ENCODE measurements around the gene CHCHD10.

DNA sequence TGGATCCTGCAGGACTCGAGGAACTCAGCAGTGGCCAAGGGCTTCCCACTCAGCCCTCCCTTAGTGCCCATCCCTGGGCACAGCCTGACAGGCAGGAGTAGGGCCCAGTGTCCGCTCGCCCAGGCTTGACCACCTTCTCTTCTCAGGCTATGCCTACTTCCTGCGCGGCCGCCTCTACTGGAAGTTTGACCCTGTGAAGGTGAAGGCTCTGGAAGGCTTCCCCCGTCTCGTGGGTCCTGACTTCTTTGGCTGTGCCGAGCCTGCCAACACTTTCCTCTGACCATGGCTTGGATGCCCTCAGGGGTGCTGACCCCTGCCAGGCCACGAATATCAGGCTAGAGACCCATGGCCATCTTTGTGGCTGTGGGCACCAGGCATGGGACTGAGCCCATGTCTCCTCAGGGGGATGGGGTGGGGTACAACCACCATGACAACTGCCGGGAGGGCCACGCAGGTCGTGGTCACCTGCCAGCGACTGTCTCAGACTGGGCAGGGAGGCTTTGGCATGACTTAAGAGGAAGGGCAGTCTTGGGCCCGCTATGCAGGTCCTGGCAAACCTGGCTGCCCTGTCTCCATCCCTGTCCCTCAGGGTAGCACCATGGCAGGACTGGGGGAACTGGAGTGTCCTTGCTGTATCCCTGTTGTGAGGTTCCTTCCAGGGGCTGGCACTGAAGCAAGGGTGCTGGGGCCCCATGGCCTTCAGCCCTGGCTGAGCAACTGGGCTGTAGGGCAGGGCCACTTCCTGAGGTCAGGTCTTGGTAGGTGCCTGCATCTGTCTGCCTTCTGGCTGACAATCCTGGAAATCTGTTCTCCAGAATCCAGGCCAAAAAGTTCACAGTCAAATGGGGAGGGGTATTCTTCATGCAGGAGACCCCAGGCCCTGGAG is 15.7 kb upstream of the CHCHD10 start:
- TF ChIP-seq, protein P1, sequence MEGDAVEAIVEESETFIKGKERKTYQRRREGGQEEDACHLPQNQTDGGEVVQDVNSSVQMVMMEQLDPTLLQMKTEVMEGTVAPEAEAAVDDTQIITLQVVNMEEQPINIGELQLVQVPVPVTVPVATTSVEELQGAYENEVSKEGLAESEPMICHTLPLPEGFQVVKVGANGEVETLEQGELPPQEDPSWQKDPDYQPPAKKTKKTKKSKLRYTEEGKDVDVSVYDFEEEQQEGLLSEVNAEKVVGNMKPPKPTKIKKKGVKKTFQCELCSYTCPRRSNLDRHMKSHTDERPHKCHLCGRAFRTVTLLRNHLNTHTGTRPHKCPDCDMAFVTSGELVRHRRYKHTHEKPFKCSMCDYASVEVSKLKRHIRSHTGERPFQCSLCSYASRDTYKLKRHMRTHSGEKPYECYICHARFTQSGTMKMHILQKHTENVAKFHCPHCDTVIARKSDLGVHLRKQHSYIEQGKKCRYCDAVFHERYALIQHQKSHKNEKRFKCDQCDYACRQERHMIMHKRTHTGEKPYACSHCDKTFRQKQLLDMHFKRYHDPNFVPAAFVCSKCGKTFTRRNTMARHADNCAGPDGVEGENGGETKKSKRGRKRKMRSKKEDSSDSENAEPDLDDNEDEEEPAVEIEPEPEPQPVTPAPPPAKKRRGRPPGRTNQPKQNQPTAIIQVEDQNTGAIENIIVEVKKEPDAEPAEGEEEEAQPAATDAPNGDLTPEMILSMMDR (IDR thresholded peaks at IDR 0.05): no peak
- TF ChIP-seq POLR2AphosphoS5 (IDR thresholded peaks at IDR 0.05): no peak
- no peak for TF ChIP-seq POLR2A (IDR thresholded peaks at IDR 0.05)
- TF ChIP-seq EP300 (IDR thresholded peaks at IDR 0.05): no peak
